Measurements from ENCODE around the gene TBC1D10B.

The TBC1D10B gene

DNA sequence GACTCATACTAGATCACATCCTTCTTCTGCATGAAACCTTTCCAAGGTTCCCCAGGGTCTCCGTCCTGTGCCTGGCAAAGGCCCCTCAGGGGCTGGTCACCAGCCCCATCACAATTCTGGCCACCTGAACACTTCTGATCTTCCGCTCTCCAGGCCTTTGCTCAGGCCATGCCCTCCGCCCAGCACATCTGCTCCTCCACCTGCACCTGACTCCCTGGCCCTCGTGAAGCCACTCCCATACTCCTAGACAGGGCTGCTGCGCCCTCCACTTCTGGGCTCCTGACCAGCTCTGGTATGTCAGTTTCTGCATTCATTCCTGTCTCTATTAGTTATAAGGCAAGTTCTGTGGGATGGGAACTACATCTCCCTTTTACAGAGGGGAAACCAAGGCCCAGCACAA, 2.4 kb upstream of the TBC1D10B start:
- no peak for DNase-seq

DNA sequence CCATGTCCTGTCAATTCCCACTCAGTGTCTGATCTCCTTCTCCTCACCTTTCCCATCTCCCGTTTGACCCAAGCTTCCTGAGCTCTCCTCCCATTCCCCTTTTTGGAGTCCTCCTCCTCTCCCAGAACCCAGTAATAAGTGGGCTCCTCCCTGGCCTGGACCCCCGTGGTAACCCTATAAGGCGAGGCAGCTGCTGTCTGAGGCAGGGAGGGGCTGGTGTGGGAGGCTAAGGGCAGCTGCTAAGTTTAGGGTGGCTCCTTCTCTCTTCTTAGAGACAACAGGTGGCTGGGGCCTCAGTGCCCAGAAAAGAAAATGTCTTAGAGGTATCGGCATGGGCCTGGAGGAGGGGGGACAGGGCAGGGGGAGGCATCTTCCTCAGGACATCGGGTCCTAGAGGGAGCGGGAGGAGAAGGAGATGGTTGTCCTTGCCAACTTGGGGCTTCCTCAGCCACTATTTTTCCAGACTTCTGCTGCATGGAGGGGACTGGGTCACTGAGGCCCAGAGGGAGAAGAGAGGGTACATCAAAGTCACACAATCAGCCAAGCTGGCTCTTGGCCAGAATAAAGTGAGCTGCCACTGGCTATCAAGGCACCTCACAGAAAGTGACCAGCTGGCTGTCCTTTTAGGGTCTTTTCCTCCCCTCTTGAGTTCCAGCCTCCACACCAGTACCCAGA, 1.9 kb upstream of the TBC1D10B start:
- no peak for DNase-seq

DNA sequence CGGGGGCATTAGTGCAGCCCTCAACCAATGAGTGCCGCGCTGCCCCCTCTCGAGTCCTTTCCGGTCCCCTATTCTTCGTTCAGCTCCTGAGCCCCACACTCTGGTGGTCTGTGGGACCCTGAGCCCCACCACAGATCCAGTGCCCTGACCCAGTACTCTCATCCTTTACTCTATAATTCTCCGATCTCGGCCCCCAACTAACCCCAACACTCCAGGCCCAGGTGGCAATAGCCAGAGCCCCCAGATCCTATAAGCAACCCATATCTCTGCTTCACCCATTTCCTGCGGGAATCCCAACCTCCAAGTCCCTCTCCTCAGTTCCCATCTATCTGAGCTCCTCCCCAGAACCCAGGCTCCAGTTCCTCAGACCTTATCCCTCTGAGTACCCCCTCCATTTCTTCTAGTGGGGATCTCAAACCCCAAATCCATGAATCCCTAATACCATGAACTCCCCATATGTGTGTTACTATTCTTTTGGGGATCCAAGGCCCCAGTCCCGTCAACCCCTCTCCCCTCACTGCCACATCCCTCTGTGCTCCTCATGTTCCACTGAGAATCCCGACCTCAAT, 1.0 kb upstream of the TBC1D10B start:
- DNase-seq: no peak

DNA sequence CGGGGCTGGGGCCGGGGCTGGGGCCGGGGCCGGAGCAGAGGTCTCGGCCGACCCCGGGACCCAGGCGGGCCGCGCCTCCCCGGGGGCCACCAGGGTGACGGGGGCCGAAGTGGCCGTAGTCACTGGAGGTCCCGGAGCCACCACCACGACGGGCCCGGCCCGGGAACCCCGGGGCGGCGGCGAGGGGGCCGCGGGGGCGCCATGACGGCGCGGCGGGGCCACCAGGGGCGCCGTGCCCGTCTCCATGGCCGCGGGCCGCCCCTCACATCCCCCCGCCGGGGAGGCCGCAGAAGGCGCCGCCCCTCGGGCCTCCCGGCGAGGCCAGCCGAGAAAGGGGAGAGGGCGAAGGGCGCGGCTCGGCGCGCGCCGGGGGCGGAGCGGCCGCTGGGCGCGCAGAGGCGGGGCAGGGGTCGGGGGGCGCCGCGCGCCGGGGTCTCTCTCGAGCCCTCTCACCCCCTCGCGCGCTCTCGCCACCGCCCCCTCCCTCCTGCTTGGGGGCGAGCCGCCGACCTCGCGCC, 297 bp downstream of the TBC1D10B start:
- no peak for DNase-seq

DNA sequence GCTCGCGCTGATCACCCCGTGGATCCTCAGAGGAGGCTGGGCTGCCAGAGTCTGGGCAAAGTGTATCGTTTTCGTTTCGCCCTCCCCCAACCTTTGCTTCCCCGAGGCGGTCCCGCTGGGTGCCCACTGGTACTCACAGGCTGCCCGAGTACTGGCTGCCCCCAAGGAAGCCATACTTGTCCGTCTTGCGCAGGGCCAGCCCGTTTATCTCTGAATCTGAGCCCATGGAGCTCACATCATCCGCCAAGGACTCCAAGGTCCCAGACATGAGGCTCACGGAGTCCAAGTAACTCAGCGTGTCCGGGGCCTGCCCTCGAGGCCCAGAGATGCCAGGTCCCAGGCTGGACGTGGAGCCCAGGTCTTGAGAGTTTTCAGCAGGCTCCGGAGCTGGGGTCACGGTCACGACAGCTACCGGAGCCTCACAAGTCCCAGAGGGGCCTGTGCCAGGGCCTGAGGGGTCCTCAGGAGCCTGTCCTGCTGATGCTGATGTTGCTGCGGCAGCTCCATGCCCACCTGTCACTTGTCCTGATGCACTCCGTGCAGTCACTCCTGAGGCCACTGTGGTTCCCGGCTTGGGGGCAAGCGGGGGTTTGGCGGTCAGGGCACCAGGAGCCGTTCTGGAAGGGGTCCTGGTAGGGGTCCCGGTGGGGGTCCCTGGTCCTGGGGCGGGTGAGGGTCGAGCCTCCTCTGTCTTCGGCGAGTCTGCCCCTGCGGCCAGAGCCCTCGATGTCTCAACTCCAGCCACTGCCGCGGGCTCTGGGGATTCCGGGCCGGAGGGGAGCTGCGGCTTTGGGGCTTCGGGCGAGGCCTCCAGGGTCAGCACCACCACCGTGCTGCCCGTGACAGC, 980 bp downstream of the TBC1D10B start:
- DNase-seq: no peak

DNA sequence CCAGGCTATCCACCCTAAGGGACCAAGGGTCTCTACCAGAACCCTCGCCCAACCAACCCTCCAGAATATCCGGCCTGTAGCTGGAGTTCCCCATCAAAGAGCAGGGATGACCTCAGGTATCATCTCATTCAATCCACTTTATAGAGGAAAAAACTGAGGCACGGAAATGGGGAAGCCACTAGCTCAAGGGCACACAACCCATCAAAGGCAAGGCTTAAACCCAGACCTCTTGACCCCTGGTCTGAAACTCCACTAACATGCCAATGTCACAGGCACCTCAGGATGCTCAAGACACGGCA, 1.6 kb downstream of the TBC1D10B start:
- DNase-seq: no peak

DNA sequence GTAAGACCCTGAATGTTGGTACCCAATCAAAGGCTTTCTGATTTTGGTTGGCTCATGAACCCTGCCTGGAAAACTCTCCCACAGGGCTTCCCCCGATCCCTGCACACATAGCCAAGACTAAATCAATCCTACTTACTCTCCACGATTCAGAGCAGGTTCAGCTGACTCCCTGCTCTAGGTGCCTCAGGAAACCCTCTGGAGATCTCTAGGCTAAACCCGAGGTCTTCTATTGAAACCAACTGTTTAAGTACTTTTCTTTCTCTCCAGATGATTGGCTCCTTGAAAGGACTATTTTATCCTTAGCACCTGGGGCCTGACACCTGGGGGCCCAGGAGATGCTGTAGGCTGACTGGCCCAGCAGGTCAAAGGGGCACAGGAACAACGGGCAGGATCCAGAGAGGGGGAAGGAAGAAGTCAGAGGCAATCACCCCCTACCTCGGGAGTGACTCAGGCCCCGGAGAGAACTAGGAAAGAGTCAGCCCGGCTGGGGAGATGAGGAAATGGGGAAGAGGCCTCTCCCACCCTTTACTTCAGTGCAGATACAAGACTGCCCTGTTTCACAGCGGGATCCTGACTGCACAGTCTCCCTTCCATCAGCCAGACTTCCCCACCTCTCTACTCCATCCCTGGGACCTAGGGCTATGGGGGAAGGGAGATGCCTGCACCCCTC, 2.0 kb downstream of the TBC1D10B start:
- DNase-seq: no peak

DNA sequence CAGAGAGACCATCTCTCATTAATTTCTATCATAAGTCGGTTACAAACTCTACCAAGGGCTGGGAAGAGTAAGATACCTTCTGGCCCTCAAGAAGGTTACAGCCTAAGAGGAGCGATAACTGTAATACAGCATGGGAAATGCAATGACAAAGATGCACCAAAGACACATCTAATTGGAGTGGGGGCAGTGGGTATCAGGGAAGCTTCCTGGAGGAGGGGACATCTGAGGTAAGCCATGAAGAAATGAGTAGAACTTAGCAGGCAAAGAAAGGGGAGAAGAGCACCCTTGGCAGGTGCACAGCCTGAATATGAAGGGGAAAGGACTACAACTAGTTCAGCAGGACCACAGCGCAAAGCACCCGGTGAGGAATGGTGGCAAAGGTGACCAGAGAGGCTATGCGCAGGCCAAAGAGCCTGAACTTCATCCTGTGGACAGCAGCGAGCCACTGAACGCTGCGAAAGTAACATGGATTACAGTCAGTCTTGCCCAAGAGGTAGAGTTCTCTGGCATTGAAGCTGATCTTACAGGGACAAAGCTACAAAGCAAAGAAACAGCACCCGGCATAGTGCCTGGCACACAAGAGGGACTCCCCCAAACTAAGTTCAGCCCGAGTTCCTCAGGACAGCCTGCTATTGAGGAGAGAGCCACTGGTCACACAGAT, 2.8 kb downstream of the TBC1D10B start:
- DNase-seq: no peak

DNA sequence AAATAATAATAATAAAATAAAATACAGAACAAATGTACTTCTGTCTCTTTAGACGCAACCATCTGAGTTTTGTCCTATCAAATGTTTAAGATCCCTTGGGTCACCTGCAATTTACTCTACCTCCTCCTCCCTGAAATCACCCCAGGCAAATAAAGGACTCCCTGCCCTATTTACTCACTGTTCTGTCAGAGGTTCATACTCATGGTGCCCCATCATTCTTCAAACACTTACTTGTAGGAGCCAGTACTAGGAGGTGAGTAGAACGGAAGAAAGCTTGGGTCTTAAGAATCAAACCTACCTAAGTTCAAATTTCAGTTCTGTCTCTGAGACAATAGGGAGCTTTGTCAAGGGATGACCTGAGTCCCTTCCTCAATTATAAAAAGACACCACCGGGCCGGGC, 3.8 kb downstream of the TBC1D10B start:
- DNase-seq: no peak

DNA sequence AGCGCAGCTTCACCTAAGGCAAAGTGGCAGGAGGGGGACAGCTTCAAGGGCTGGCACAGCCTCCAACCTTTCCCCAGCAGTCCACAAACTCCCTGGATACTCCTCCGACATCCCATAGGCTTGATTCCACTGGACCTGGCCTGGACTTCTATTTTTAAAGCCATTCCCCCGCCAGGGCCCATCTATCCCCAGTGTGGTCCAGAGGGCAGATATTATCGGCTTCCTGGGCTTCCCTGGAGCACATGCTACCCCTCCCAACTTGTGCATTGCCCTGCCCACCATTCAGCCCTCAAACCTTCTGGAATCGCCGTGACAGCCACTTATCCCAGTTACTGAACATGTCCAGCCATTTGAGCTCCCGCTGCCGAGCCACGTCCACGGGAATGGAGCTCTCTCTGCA, 5.1 kb downstream of the TBC1D10B start:
- no peak for DNase-seq

DNA sequence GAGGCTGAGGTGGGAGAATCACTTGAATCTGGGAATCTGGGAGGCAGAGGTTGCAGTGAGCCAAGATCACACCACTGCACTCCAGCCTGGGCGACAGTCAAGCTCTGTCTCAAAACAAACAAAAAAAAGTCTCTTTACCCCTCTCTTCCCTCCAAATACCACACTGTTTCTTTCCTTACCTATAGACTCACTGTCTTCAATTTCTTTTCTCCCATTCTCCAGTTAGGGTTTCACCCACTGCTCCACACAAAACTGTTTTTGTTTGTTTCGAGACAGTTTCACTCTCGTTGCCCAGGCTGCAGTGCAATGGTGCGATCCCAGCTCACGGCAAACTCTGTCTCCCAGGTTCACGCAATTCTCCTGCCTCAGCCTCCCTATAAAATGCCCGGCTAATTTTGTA, 9.1 kb downstream of the TBC1D10B start:
- no peak for DNase-seq

DNA sequence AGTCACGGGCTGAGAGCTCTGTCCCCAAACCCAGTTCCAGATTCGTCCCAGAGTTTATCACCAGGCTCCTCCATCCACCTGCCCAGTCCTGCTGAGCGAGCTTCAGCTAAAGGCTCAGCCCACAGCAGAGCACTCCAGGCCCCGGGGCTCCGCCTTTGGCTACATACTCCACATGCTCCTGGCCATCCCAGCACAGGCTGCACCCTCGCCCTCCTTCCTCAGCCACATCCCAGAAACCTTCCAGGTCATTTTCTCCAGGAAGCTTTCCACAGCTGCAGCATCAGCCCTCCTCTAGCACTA, 10.5 kb downstream of the TBC1D10B start:
- no peak for DNase-seq

DNA sequence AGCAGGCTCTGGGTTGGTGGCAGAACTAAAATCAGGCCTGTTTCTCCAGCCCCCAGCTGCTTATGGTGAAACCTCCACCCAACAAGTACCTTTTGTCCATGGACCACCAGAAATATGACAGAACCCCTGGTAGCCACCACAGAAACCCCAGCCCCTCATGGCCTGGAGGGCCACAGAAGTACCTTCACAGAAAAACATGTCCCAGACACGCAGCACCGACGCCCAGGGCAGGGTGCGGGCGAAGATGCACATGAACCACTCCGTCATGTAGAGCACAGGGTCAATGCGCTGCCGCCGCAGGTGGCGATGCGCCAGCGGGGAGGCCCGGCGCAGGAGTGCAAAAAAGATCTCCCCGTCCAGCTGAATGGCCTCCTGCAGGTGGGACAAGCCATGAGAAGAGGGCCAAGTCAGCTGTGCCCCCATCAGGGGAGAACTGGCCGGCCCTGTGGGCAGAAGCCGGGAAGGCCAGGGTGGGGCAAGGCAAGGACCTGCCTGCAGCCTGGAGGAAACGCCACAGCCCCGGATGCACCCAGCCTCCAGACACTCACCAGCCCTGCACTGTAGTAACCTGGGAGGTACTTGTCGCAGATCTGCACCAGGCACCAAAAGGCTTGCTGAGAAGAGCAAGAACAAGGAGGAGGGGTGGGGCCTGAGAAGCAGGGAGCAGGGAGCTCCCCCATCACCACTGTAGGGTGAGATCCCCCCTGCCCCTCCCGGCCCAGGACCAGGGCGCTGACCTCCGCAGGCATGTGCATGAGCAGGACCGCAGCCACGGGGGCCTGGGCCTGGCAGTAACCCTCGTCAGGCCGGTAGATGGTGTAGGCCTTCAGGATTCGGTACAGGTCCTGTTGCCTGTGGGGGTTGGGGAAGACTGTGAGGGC, 11.1 kb downstream of the TBC1D10B start:
- DNase-seq: no peak

DNA sequence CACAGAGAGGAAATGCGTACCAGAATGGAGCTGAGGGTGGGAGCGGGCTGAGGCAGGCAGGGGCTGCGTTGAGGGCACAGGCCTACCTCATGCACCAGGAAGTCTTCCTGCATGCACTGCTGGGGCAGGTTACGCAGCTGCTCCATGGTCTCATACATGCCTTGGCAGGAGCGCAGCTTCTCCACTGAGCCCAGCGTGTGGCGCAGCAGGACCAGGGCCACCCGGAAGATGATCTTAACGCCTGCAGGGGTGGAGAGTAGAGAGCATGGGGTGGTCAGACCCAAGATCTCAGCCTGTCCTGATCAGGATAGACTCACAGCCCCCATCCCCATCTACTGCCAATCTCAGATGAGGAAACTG, 11.7 kb downstream of the TBC1D10B start:
- DNase-seq: no peak

DNA sequence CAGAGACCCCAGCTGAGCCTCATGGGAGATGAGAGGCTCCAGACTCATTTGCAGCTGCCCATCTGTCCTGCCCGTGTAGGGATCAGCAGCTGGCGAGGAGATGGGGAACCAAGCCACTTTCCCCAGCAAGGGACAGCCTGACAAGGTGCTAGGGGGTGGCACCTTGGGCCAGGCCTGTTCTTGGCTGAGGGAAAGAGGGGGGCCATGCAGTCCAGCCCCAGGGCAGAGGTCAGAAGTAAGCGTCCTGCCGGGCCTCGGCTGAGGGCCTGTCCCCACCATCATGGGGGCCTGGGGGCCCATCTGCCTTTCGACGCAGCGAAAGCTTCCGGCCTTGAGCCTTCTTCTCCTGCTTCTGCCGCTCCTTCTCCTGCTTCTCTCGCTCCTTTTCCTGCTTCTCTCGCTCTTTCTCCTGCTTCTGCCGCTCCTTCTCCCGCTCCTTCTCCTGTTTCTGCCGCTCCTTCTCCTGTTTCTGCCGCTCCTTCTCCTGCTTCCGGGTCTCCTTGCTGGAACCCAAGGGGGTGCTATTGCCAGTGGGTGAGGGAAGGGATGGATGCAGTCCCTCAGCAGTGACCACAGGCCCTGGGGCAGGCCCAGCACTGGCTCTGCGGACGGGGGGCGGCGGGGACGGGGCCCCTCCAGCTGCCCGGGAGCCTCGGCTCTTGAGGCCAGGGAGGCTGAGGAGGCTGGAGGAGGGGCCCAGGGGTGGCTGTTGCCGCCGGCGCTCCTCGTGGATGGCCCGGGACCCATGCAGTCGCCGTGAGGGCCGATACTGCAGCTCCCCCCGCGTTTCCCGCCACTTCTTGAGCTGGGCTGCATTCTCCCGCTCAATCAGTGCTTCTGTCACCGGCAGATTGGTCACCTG, 12.3 kb downstream of the TBC1D10B start:
- DNase-seq: no peak

DNA sequence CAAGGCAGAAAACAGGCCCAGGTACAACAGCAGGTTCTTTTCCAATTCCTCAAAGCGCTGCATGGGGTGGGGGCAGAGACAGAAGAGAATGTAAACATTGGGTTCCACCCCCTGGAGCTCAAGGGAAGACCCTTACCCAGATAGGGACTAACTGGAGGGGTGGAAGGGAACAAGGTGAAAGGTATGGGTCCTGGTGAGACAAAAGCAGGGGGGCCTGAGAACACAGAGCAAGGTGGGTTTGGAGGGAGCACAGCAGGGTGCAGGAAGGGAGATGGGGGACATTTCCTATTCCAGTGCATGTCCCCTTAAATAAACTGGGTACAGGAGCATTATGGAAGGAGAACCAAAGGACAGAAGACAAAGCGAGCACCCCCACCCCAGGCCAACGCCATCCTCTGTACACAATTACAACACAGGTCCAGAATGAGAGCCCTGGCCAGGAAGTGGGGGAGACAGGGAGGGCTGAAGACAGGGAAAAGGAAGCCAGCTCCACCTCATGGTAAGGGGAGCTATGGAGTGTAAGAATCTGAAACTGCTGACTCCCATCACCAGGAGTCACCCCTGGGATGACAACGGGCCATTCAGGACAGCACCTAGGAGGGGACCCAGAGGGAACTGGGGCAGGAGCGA, 13.1 kb downstream of the TBC1D10B start:
- no peak for DNase-seq

DNA sequence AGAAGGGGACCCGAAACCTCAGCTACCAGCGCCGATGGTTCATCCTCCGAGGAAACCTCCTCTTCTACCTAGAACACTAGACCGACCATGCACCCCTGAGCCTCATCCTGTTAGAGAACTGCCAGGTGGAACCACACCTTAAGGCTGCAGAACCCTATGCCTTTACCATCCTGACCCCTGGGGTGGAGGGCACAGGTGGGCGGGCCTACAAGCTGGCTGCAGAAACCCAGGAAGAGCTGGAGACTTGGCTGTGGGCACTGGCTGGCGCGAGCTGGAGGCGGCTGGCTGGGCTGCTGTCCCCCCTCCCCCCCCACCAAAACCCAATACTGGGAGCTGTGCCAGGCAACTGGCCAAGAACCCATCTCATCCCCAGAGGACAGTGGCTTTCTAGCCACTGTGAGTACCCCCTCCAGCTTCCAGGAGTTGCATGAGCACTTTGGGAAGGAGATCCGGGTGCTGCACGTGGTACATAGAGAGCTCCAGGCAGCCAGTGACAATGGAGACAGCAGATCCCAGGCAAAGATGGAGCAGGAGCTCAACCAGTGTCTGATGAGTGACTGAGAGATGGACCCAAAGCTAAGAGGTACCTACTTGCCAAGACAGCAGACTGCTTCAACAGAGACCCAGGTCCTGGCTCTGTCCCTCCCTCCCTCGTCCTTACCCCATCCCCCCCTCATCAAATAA, 13.8 kb downstream of the TBC1D10B start:
- DNase-seq: peak; percentile 10

DNA sequence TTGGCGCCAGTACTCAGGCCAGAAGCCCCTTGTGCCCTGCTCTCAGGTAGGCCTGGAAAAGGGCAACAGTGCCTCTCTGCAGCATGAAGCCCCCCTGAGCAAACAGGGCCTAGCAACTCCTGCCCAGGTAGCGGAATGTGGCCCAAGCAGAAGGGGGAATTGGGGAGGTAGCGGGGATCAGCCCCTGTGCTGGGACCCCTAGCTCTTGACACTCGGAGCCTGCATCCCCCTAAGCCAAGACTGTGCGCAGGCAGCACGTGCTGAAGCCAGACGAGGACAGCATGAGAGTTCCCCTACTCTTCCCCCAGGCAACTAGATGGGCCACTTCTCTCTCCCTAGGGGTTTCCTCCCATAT, 14.4 kb downstream of the TBC1D10B start:
- DNase-seq: no peak

DNA sequence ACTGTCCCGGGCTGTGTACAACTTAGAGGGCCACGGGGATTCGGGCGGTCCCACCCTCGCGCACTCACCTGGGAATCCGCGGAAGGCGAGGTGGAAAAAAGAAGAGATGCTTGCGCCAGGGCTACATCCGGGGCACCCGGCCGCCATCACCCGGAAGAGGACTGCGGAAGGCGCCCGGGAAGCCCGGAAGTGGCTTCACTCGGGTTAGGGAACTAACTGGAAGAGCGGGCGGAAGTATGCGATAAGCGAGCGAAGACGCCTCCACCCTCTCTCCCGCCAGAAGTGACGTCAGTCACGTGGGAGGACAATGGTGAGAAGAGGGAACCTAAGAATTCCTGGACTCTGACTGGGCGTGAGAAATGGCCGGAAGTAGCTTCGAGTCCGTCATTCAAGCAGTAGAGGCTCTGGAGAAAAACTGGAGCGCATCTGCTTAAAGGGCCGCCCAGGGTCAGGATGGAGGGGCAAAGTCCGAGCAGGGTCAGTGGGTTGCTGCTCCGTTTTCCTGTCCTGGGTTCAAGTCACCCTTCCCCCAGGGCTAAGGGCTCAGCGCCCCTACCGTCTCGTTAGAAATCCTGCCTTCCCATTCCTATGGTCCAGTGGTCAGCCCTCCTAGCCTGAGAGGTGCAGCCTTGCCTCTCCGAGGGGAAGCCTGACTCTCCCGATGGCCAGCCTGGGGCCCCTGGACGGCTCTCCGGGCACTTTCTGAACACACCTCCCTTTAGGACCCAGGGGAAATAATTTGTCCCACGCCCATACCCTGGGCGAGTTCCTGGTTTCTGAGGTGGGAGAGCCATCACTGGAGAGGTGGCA, 14.9 kb downstream of the TBC1D10B start, which contains the start of gene CD2BP2:
TSS of gene CD2BP2 (minus strand) at position 165 of the 810 bp plus-strand sequence. CDS start 627 bp downstream, outside the sequence.
- peak; percentile 82 for DNase-seq
